GM20000 (cell line): ENCODE data around the gene CCDC87.
"Not testable (repeated sequence)": the region's sequence is repeated elsewhere in the genome, so short reads cannot be mapped to it uniquely, and the experiment has no call there.

Experiments
- DNase-seq: peaks from one replicate; pipeline ENCODE4 v3.0.0; 2012; ENCODE audit warnings: low spot score
- TF ChIP-seq, protein P1 (sequence below): IDR thresholded peaks from 2 replicates; pipeline ENCODE4 v1.5.1; 2012; ENCODE audit warnings: mild to moderate bottlenecking, control low read depth; ENCODE audit errors: extremely low read depth, missing control alignments

CCDC87 gene

GRCh38 chr11:66548041-66548440 is 44.8 kb downstream of the CCDC87 start:
- TF ChIP-seq, protein P1, sequence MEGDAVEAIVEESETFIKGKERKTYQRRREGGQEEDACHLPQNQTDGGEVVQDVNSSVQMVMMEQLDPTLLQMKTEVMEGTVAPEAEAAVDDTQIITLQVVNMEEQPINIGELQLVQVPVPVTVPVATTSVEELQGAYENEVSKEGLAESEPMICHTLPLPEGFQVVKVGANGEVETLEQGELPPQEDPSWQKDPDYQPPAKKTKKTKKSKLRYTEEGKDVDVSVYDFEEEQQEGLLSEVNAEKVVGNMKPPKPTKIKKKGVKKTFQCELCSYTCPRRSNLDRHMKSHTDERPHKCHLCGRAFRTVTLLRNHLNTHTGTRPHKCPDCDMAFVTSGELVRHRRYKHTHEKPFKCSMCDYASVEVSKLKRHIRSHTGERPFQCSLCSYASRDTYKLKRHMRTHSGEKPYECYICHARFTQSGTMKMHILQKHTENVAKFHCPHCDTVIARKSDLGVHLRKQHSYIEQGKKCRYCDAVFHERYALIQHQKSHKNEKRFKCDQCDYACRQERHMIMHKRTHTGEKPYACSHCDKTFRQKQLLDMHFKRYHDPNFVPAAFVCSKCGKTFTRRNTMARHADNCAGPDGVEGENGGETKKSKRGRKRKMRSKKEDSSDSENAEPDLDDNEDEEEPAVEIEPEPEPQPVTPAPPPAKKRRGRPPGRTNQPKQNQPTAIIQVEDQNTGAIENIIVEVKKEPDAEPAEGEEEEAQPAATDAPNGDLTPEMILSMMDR: no peak
- no peak for DNase-seq

- TF ChIP-seq, protein P1: no peak
- DNase-seq: no peak
Measured at GRCh38 chr11:66547662-66548009, 45.2 kb downstream of the CCDC87 start.

DNA sequence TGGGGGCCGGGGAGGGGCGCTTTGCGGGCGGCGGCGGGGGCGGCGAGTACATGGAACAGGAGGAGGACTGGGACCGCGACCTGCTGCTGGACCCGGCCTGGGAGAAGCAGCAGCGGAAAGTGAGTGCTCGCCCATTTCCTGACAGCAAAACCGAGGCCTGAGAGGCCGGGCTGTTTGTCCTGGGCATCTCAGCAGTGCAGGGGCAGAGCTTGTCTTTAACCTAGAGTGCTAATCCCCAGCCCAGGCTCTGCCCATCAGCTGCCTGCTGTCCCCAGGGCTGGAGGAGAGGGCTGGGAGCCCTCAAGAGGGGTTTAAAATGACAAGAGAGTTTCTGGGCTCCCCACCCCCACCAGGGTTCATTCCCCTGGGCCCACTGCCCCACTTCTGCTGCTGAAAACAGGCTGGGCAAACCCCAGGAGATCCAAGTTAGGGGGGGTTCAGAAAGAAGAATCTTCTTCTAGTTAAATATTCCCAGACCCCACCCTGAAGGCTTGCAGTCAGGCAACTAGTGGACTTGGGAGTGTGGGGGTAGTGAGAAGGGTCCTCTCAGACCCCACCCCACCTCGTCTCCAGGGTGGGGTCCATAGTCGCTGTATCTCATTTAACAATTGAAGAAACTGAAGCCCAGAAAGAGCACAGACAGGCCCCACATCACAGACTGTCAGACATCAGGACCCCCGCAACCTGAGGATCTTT is 45.7 kb downstream of the CCDC87 start:
- TF ChIP-seq, protein P1: no peak
- DNase-seq: peak; percentile 52

DNA sequence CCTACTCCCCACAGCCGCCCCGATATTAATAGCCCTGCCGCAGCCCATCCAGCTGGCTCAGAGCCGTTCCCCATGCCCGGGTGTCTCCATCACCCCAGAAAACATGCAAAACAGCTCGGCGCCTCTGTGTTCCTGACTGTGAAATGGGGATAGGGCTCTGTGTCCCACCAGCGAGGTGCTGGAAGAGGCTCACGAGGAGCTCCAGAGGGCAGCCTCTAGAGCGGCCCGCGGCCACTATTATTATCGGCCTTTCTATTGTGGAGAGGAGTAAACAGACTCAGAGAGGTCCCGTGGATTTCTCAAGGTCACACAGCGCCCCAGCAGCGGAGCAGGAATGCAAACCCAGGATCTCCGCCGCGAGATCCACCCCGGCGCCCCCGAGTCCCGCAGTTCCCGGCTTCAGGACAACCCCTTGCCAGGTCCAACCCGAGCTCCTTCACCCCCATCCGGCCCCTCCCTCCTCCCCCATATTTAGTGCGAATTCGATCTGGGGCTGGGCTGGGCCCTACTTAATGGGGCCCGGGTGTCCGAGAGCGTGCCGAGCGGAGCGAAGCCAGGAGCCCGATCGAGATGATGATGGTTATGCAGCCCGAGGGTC is 46.4 kb downstream of the CCDC87 start, which contains the start of gene ACTN3:
TSS of gene ACTN3 (plus strand) at position 536 of the 598 bp plus-strand sequence. CDS start at position 571, 35 bp downstream.
- TF ChIP-seq, protein P1: no peak
- DNase-seq: peak; percentile 61

DNA sequence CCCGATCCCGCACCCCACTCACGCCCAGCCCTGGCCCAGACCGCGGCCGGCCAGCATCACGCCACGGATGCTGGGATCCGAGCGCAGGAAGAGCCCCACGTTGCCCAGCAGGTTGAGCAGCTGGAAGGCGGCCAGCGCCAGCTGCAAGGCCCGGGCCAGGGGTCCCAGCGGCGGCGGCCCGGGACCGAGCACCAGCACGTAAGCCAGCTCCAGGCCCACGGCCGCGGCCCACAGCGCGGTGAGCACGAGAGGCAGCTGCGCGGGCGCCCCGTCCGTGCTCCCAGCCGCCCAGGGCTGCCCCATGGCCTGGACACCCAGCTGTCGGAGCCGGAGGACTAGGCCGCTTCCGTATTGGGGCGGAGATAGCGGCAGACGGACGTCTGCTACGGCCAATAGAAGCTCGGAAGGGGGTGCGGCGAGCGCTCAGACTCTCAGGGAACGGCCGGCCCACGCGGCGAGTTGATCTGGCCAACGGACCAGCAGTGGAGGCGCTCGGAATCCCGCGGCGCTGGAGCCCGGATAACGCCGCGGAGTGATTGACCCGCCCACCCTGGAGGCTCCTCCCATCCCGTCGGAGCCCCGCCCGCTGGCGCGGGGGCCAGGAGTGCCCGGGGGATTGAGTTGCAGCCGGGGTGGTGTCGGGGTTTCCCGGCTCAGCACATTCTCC is 47.0 kb downstream of the CCDC87 start, which contains the start of gene ZDHHC24:
TSS of gene ZDHHC24 (minus strand) at position 348 of the 667 bp plus-strand sequence. CDS start at position 303, 45 bp downstream.
- peak; percentile 99 for DNase-seq
- TF ChIP-seq, protein P1: no peak

GRCh38 chr11:66544952-66545351 is 47.9 kb downstream of the CCDC87 start:
- DNase-seq: not testable (repeated sequence)

- TF ChIP-seq, protein P1: peak; percentile 67
- DNase-seq: peak; percentile 77
Measured at GRCh38 chr11:66543263-66544107, 49.4 kb downstream of the CCDC87 start.
